HepG2 (cell line): ENCODE results near the gene TBC1D10B. TPM values are rescaled to one million over a fixed set of nuclear protein-coding genes. Genes with fewer than 3 reads are reported as not detected.

Experiments
- ATF1 ChIP-seq: IDR thresholded peaks from 2 replicates; pipeline ENCODE4 v1.6.1; 2016; ENCODE audit warnings: mild to moderate bottlenecking, control low read depth
- ATF7-NPFF ChIP-seq: sonication (generic); formaldehyde crosslinking; IDR thresholded peaks from 2 replicates; pipeline ENCODE4 v1.8.1; 2023; ENCODE audit warnings: mild to moderate bottlenecking, low read depth, missing genetic modification reagents, moderate library complexity
- DDIT3 ChIP-seq: sonication (generic); formaldehyde crosslinking; IDR thresholded peaks from 2 replicates; pipeline ENCODE4 v1.4.0; 2020; ENCODE audit warnings: mild to moderate bottlenecking, missing genetic modification reagents
- EED ChIP-seq: sonication (generic); formaldehyde crosslinking; IDR thresholded peaks from 2 replicates; pipeline ENCODE4 v1.5.0; 2020; ENCODE audit warnings: mild to moderate bottlenecking, missing genetic modification reagents
- EHMT2 ChIP-seq: fragments of 200-600 bp; sonication (generic); IDR thresholded peaks from 2 replicates; pipeline ENCODE4 v1.7.0; 2017; ENCODE audit warnings: antibody characterized with exemption, low read depth, low read length, borderline replicate concordance
- ESRRA ChIP-seq: sonication (generic); formaldehyde crosslinking; IDR thresholded peaks from 2 replicates; pipeline ENCODE4 v1.5.1; 2020; ENCODE audit warnings: mild to moderate bottlenecking, low read depth, missing genetic modification reagents
- FOXO1 ChIP-seq: sonication (generic); formaldehyde crosslinking; IDR thresholded peaks from 2 replicates; pipeline ENCODE4 v1.4.0; 2020; ENCODE audit warnings: missing genetic modification reagents
- HOXA3 ChIP-seq: sonication (generic); formaldehyde crosslinking; IDR thresholded peaks from 2 replicates; pipeline ENCODE4 v1.5.0; 2020; ENCODE audit warnings: missing genetic modification reagents
- MAZ ChIP-seq, 2 experiments: sonication (generic) in 1 of 2; formaldehyde crosslinking in 1 of 2; IDR thresholded peaks; 2 replicates each; pipeline versions ENCODE4 v1.5.0 to v1.6.1; 2012 to 2020; ENCODE audit warnings: low read depth in 2 of 2, mild to moderate bottlenecking in 2 of 2, borderline replicate concordance in 1 of 2, improper control_type of control experiment in 1 of 2, low read length in 1 of 2, missing genetic modification reagents in 1 of 2, moderate library complexity in 1 of 2
- NCOR1 ChIP-seq: fragments of 200-600 bp; sonication (generic); IDR thresholded peaks from 2 replicates; pipeline ENCODE4 v1.7.0; 2017; ENCODE audit warnings: antibody characterized with exemption, low read length, borderline replicate concordance
- PCBP1 ChIP-seq: fragments of 200-400 bp; formaldehyde crosslinking; IDR thresholded peaks from 2 replicates; pipeline ENCODE4 v1.6.1; 2017; ENCODE audit warnings: mild to moderate bottlenecking, low read depth, low read length, borderline replicate concordance
- POGK ChIP-seq: sonication (generic); formaldehyde crosslinking; conservative IDR thresholded peaks from 2 replicates; pipeline ENCODE4 v1.8.0; 2022; ENCODE audit warnings: mild to moderate bottlenecking, moderate library complexity, missing genetic modification reagents
- SOX6 ChIP-seq, 2 experiments: fragments of 450-650 bp in 1 of 2; sonication (generic) in 1 of 2; formaldehyde crosslinking in 1 of 2; IDR thresholded peaks; 2 replicates each; pipeline versions ENCODE4 v1.4.0 to v1.6.1; 2017 to 2020; ENCODE audit warnings: antibody characterized with exemption in 1 of 2, mild to moderate bottlenecking in 1 of 2, missing genetic modification reagents in 1 of 2
- SRSF1 ChIP-seq: fragments of 200-400 bp; formaldehyde crosslinking; optimal IDR thresholded peaks from 2 replicates; pipeline ENCODE3; 2017; ENCODE audit warnings: mild to moderate bottlenecking, low read depth, low read length, moderate library complexity
- XBP1 ChIP-seq: sonication (generic); formaldehyde crosslinking; IDR thresholded peaks from 2 replicates; pipeline ENCODE4 v1.5.0; 2020; ENCODE audit warnings: missing genetic modification reagents
- ZFP91 ChIP-seq: sonication (generic); formaldehyde crosslinking; IDR thresholded peaks from 2 replicates; pipeline ENCODE4 v1.9.0; 2022; ENCODE audit warnings: missing genetic modification reagents, mild to moderate bottlenecking, borderline replicate concordance
- ZNF451 ChIP-seq: sonication (generic); formaldehyde crosslinking; IDR thresholded peaks from 2 replicates; pipeline ENCODE4 v1.5.0; 2020; ENCODE audit warnings: mild to moderate bottlenecking, missing genetic modification reagents
- ZNF747 ChIP-seq: sonication (generic); formaldehyde crosslinking; IDR thresholded peaks from 2 replicates; pipeline ENCODE4 v1.8.1; 2023; ENCODE audit warnings: missing genetic modification reagents, mild to moderate bottlenecking, borderline replicate concordance
- ZNF781 ChIP-seq: sonication (generic); formaldehyde crosslinking; IDR thresholded peaks from 2 replicates; pipeline ENCODE4 v1.5.1; 2020; ENCODE audit warnings: borderline replicate concordance, mild to moderate bottlenecking, missing genetic modification reagents; ENCODE audit errors: not compliant biosample characterization
- ZSCAN21 ChIP-seq: sonication (generic); formaldehyde crosslinking; IDR thresholded peaks from 2 replicates; pipeline ENCODE4 v1.8.0; 2022; ENCODE audit warnings: mild to moderate bottlenecking, missing genetic modification reagents, moderate library complexity, borderline replicate concordance
- ZSCAN31 ChIP-seq: sonication (generic); formaldehyde crosslinking; IDR thresholded peaks from 2 replicates; pipeline ENCODE4 v1.5.0; 2020; ENCODE audit warnings: low read depth, mild to moderate bottlenecking, missing genetic modification reagents
- polyA plus RNA-seq, 8 experiments: library from polyadenylated mRNA; depleted of rRNA in 3 of 8; stranded (reverse) in 7 of 8; unstranded in 1 of 8; fragments of >200 nt; fragmentation: Illumina TruSeq in 4 of 8; extraction: Trizol in 4 of 8; gene quantifications; 2 replicates each; pipeline versions ENCODE4 v1.2.1 to v1.2.3, GENCODE V29; 2011 to 2016; ENCODE audit warnings: low read depth in 4 of 8, missing spikeins in 1 of 8, mixed read lengths in 1 of 8; ENCODE audit not compliant: insufficient read depth in 1 of 8
- total RNA-seq, 5 experiments: library from RNA; depleted of rRNA; stranded (reverse); fragments of >200 nt; fragmentation: Illumina TruSeq; extraction: Trizol; gene quantifications; 2 replicates each; pipeline ENCODE4 v1.2.3, GENCODE V29; 2016; ENCODE audit warnings: low read depth in 1 of 5
- TF ChIP-seq, protein P1 (sequence below): sonication (generic); formaldehyde crosslinking; IDR thresholded peaks from 2 replicates; pipeline ENCODE4 v1.4.0; 2020; ENCODE audit warnings: mild to moderate bottlenecking, missing genetic modification reagents
- TF ChIP-seq, protein P2 (sequence below): fragments of 450-650 bp; IDR thresholded peaks from 2 replicates; pipeline ENCODE4 v1.6.1; 2017

Gene TBC1D10B
- total and polyA plus RNA-seq, 2 of the 13 experiments (the other 11 are each of a cell fraction or from before 2014, with no cell fraction given), result 15.7 to 24.8 TPM

- TF ChIP-seq ATF7-NPFF (CRISPR knock-in tag), result no peak
- TF ChIP-seq FOXO1 (CRISPR knock-in tag), result no peak; the same call in 1 of the 2 replicates
- TF ChIP-seq SOX6 (IDR thresholded peaks at IDR 0.05), result no peak
- peak; percentile 19; the same call in 1 of the 2 replicates for TF ChIP-seq SOX6 (CRISPR knock-in tag; IDR thresholded peaks at IDR 0.05)
- peak; percentile 27; the same call in 1 of the 2 replicates for TF ChIP-seq ZFP91 (CRISPR knock-in tag)
- peak; percentile 18; the same call in 1 of the 2 replicates for TF ChIP-seq HOXA3 (CRISPR knock-in tag)
- TF ChIP-seq PCBP1, result no peak
- peak; percentile 93 for TF ChIP-seq ATF1 (CRISPR knock-in tag)
- no peak for TF ChIP-seq DDIT3
- no peak for TF ChIP-seq ZNF451 (CRISPR knock-in tag)
- no peak for TF ChIP-seq XBP1
- TF ChIP-seq, protein P1, sequence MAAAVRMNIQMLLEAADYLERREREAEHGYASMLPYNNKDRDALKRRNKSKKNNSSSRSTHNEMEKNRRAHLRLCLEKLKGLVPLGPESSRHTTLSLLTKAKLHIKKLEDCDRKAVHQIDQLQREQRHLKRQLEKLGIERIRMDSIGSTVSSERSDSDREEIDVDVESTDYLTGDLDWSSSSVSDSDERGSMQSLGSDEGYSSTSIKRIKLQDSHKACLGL (CRISPR knock-in tag), result no peak
- TF ChIP-seq ZNF747, result no peak
- no peak for TF ChIP-seq ZNF781 (CRISPR knock-in tag)
- TF ChIP-seq EHMT2, result no peak
- TF ChIP-seq, protein P2, sequence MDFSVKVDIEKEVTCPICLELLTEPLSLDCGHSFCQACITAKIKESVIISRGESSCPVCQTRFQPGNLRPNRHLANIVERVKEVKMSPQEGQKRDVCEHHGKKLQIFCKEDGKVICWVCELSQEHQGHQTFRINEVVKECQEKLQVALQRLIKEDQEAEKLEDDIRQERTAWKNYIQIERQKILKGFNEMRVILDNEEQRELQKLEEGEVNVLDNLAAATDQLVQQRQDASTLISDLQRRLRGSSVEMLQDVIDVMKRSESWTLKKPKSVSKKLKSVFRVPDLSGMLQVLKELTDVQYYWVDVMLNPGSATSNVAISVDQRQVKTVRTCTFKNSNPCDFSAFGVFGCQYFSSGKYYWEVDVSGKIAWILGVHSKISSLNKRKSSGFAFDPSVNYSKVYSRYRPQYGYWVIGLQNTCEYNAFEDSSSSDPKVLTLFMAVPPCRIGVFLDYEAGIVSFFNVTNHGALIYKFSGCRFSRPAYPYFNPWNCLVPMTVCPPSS, result no peak
- no peak for TF ChIP-seq EED (CRISPR knock-in tag)
- TF ChIP-seq ESRRA, result no peak
- no peak for TF ChIP-seq POGK
- no peak for TF ChIP-seq ZSCAN31 (CRISPR knock-in tag)
- no peak for TF ChIP-seq SRSF1
- no peak for TF ChIP-seq ZSCAN21
- TF ChIP-seq NCOR1, result peak; percentile 65; the same call in 1 of the 2 replicates
- no peak for TF ChIP-seq MAZ (IDR thresholded peaks at IDR 0.05; ENCODE audit: borderline replicate concordance, low read depth, low read length)
- TF ChIP-seq MAZ (CRISPR knock-in tag; IDR thresholded peaks at IDR 0.05; ENCODE audit: low read depth), result 0 out of 2 replicates have a peak, but pooled peaks have one; percentile 43
These were observed at the start of gene TBC1D10B (continued) for GRCh38 chr16:30370456-30371247.
